Lung (tissue), 12 donors: ENCODE results near the gene BMPER. TPM values are rescaled to one million over a fixed set of nuclear protein-coding genes. Genes with fewer than 3 reads are reported as not detected.

Experiments
- ATAC-seq: fragments of 200-7000 bp; cut with Tn5 transposase; one replicate; pipeline ENCODE4 v1.9.1; 2020; ENCODE audit warnings: moderate number of reproducible peaks; ENCODE audit not compliant: insufficient read depth, low FRiP score
- DNase-seq, 3 donors: peaks; one replicate each; pipeline ENCODE4 v3.0.0-alpha.2; 2013 to 2017
- H3K27ac ChIP-seq, 2 donors: one replicate each; pipeline ENCODE4 v1.5.1; 2013; ENCODE audit warnings: mild to moderate bottlenecking in 2 of 2, moderate library complexity in 2 of 2, control low read depth in 1 of 2, inconsistent platforms in 1 of 2, low read depth in 1 of 2, low read length in 1 of 2
- H3K27me3 ChIP-seq, 3 donors: one replicate each; pipeline ENCODE4 v1.5.1; 2013; ENCODE audit warnings: low read length in 2 of 3; ENCODE audit not compliant: control insufficient read depth in 3 of 3, insufficient read depth in 3 of 3
- H3K36me3 ChIP-seq, 4 donors: one replicate each; pipeline ENCODE4 v1.5.1; 2013; ENCODE audit warnings: low read length in 4 of 4, mild to moderate bottlenecking in 1 of 4, moderate library complexity in 1 of 4; ENCODE audit not compliant: control insufficient read depth in 4 of 4, insufficient read depth in 4 of 4
- H3K4me1 ChIP-seq, 5 donors: one replicate each; pipeline ENCODE4 v1.5.1; 2013; ENCODE audit warnings: low read length in 5 of 5, mild to moderate bottlenecking in 2 of 5, moderate library complexity in 1 of 5; ENCODE audit not compliant: control insufficient read depth in 5 of 5, insufficient read depth in 5 of 5
- H3K4me3 ChIP-seq: one replicate; pipeline ENCODE4 v1.5.1; 2013; ENCODE audit warnings: mild to moderate bottlenecking, control low read depth, moderate library complexity
- H3K9ac ChIP-seq, 2 donors: one replicate each; pipeline ENCODE4 v1.5.1; 2013; ENCODE audit warnings: low read length in 2 of 2, control low read depth in 1 of 2; ENCODE audit not compliant: insufficient read depth in 1 of 2
- H3K9me3 ChIP-seq, 4 donors: one replicate each; pipeline ENCODE4 v1.5.1; 2013; ENCODE audit warnings: low read length in 3 of 4, mild to moderate bottlenecking in 1 of 4, moderate library complexity in 1 of 4; ENCODE audit not compliant: control insufficient read depth in 4 of 4, insufficient read depth in 3 of 4
- WGBS, 2 donors: extraction: QIAGEN DNeasy Blood & Tissue Kit; methylation state at CpG; one replicate each; pipeline ENCODE4 v1.1.7; 2013; 5-methylcytosine and 5-hydroxymethylcytosine counted together
- polyA plus RNA-seq, 2 donors: library from polyadenylated mRNA; stranded (reverse); fragments of 200-250 nt; gene quantifications; one replicate each; pipeline ENCODE4 v1.2.1, GENCODE V29; 2013
- total RNA-seq, 2 donors: library from RNA; depleted of rRNA in 1 of 2; stranded (reverse); fragments of >200 nt in 1 of 2; gene quantifications; one replicate each; pipeline ENCODE4 v1.2.1, GENCODE V29; 2014 to 2021
- TF ChIP-seq, protein P1 (sequence below): IDR thresholded peaks from 2 replicates; pipeline ENCODE4 v1.5.1; 2012; ENCODE audit warnings: mild to moderate bottlenecking; ENCODE audit errors: control extremely low read depth, extremely low read depth
- donor health status: control.
- donor health status: control.
- donor health status: Bipolar disorder and iron deficiency.
- donor health status: healthy.
- donor health status: DM: yes; HTN: yes; CAD: no.

The BMPER gene
- total and polyA plus RNA-seq, 4 donors: 3.7 to 51.0 (median 9.0) TPM

DNA sequence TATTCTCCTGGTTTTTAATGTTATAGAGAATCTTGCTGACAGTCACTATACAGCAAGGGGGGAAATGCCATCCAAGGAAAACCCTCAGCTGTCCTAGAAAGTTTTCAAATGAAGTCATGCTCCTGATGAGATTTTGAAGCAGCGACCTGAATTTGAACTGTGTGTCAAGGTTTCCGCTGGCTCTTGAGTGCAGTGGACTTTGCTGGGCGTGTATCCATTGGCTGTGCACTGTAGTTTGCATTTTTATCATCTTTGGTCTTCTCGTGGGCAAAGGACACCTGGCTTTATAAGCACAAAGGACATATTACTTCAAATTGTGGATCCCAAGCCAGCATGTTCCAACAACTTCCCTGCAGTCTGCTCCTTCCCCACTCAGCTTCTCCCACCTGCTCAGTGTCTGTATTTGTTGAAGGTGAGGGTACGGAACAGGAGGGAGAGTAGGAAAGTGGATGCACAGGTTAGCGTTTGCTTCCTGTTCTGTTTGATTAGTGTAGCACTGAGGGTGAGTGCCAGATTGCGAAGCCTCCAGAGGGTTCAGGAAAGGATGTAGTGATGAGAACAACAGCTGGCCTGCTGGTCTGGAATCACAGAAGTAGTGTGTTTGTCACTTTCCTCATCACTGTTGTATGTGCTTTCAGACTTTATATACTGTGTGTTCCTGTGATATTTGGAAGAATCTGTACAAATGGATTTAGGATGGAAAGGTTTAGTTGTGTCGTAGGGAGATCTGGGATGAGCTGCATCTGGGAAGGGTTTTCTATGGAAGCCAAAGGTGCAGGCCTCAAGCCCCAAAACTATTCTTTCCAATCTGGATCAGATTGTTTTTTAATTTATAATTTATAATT lies 204.8 kb downstream of the BMPER start:
- Histone ChIP-seq H3K9me3 (peaks cover 0 to 7% (median 2%) of the 10 kb centered on the region in 4 donors), H3K27ac (no peak overlapping the region), H3K4me3 (no peak overlapping the region), H3K36me3 (peaks cover 0 to 10% (median 3%) of the 10 kb centered on the region in 4 donors), H3K4me1 (peaks cover 0 to 8% (median 2%) of the 10 kb centered on the region in 5 donors), H3K9ac (no peak overlapping the region), H3K27me3 (no peaks in the 10 kb centered on the region)
- 67 to 73% methylated on average over 8 of the region's 8 CpGs for WGBS, 2 donors
- no peak for ATAC-seq
- DNase-seq: peak in 1 of 3 donors; percentile 31
- TF ChIP-seq, protein P1, sequence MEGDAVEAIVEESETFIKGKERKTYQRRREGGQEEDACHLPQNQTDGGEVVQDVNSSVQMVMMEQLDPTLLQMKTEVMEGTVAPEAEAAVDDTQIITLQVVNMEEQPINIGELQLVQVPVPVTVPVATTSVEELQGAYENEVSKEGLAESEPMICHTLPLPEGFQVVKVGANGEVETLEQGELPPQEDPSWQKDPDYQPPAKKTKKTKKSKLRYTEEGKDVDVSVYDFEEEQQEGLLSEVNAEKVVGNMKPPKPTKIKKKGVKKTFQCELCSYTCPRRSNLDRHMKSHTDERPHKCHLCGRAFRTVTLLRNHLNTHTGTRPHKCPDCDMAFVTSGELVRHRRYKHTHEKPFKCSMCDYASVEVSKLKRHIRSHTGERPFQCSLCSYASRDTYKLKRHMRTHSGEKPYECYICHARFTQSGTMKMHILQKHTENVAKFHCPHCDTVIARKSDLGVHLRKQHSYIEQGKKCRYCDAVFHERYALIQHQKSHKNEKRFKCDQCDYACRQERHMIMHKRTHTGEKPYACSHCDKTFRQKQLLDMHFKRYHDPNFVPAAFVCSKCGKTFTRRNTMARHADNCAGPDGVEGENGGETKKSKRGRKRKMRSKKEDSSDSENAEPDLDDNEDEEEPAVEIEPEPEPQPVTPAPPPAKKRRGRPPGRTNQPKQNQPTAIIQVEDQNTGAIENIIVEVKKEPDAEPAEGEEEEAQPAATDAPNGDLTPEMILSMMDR: no peak

DNA sequence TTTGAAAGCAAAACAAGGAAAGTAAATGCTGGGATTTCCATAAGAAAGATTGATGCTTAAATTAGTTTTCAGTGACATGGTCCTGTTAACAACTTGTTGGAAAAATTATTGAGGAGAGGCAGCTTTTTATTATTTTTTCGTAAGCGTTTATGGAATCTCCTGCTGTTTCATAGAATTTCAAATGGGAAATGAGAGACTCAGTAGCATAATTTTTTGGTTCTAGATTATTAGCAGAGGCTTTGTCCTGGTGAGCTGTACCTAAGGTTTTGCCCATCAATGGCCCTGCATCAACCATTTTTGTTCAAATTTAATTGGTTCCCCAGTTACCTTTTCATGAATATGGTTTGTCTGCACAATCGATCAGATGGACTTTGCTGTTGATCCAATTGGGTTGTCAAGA lies 205.7 kb downstream of the BMPER start:
- 62 to 82% methylated on average over 3 of the region's 3 CpGs for WGBS, 2 donors
- no peak overlapping the region for H3K9ac ChIP-seq
- H3K36me3 ChIP-seq: peaks cover 0 to 10% (median 5%) of the 10 kb centered on the region in 4 donors
- TF ChIP-seq, protein P1: no peak
- H3K4me3 ChIP-seq: no peak overlapping the region
- H3K27ac ChIP-seq: no peak overlapping the region
- H3K9me3 ChIP-seq: peaks cover 0 to 7% (median 3%) of the 10 kb centered on the region in 4 donors
- peaks cover 0 to 8% (median 2%) of the 10 kb centered on the region in 5 donors for H3K4me1 ChIP-seq
- DNase-seq (no peak), ATAC-seq (no peak)
- H3K27me3 ChIP-seq: no peaks in the 10 kb centered on the region

DNA sequence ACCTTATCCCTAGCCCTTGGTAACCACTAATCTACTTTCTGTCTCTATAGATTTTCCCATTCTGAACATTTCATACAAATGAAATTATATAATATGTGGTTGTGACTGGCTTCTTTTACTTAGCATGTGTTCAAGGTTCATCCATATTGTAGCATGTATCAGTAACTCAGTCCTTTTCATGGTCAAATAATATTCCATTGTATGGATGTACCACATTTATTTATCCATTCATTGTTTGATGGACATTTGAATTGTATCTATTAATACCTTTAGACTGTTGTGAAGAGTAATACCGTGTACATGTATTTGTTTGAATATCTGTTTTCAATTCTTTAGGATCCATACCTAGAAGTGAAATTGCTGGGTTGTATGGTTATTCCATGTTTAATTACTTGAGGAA lies 210.2 kb downstream of the BMPER start:
- peaks cover 0 to 4% (median 3%) of the 10 kb centered on the region in 4 donors for H3K9me3 ChIP-seq
- WGBS, 2 donors: 93 to 98% methylated on average over 1 of the region's 1 CpG

More for the DNA sequence above, 210.2 kb downstream of the BMPER start:
- TF ChIP-seq, protein P1: no peak
- DNase-seq (no peak), ATAC-seq (no peak)
- Histone ChIP-seq H3K27me3 (no peaks in the 10 kb centered on the region), H3K36me3 (peaks cover 0 to 4% (median 0%) of the 10 kb centered on the region in 4 donors), H3K27ac (no peak overlapping the region), H3K4me1 (peaks cover 0 to under 1% (median 0%) of the 10 kb centered on the region in 5 donors), H3K9ac (no peak overlapping the region), H3K4me3 (no peak overlapping the region)
